ENCODE results near the gene COL6A2.
A peak's percentile ranks its signal among the peaks of the same experiment; 100 is the strongest.
"Not testable (repeated sequence)": the region's sequence is repeated elsewhere in the genome, so short reads cannot be mapped to it uniquely, and the experiment has no call there.

COL6A2 gene

GRCh38 chr21:46138383-46138970, 40.6 kb downstream of the COL6A2 start:
- peaks cover 0 to 6% (median 0%) of the 10 kb centered on the region in 11 experiments; a peak in 3 of 22 replicates for H3K27me3 ChIP-seq
- no peak for TF ChIP-seq Cebpa-rat (IDR thresholded peaks at IDR 0.05)
- no peak overlapping the region for H3K4me2 ChIP-seq
- H3K4me1 ChIP-seq, result peaks cover 0 to 26% (median 19%) of the 10 kb centered on the region in 10 experiments; a peak in 16 of 20 replicates
- H3K4me3 ChIP-seq, result no peak overlapping the region
- peaks cover 0 to 11% (median 8%) of the 10 kb centered on the region in 11 experiments; a peak in 16 of 22 replicates for H3K9me3 ChIP-seq (replicated peaks in 1 of 11)
- no peak overlapping the region for H3K27ac ChIP-seq
- H4K20me1 ChIP-seq, result peaks cover 0 to 5% (median 0%) of the 10 kb centered on the region in 11 experiments; a peak in 2 of 22 replicates
- no peaks in the 10 kb centered on the region for H3K36me3 ChIP-seq
- H3K9ac ChIP-seq, result no peak overlapping the region

GRCh38 chr21:46139686-46140085, 41.8 kb downstream of the COL6A2 start:
- H3K36me3 ChIP-seq, result no peaks in the 10 kb centered on the region
- no peak overlapping the region for H3K9ac ChIP-seq
- peaks cover 0 to 5% (median 0%) of the 10 kb centered on the region in 11 experiments; a peak in 2 of 22 replicates for H4K20me1 ChIP-seq
- no peak overlapping the region for H3K4me2 ChIP-seq
- no peak overlapping the region for H3K27ac ChIP-seq
- peaks cover 0 to 6% (median 0%) of the 10 kb centered on the region in 11 experiments; a peak in 3 of 22 replicates for H3K27me3 ChIP-seq
- H3K9me3 ChIP-seq (replicated peaks in 1 of 11), result peaks cover 0 to 11% (median 8%) of the 10 kb centered on the region in 11 experiments; a peak in 16 of 22 replicates
- H3K4me3 ChIP-seq, result no peak overlapping the region
- peaks cover 3 to 33% (median 25%) of the 10 kb centered on the region in 10 experiments; a peak in 19 of 20 replicates for H3K4me1 ChIP-seq
- no peak for TF ChIP-seq Cebpa-rat (IDR thresholded peaks at IDR 0.05)

GRCh38 chr21:46140352-46141003, 42.6 kb downstream of the COL6A2 start:
- not testable (repeated sequence) for H3K9ac ChIP-seq, H3K27ac ChIP-seq, H3K4me3 ChIP-seq, H3K27me3 ChIP-seq, H3K36me3 ChIP-seq, H4K20me1 ChIP-seq
- H3K9me3 ChIP-seq (replicated peaks in 1 of 11), result peaks cover 0 to 11% (median 8%) of the 10 kb centered on the region in 11 experiments; a peak in 16 of 22 replicates
- H3K4me2 ChIP-seq, result peak overlapping the region in 7 of 11 experiments; percentile 32 to 77 (median 69); a peak in 7 of 22 replicates
- H3K4me1 ChIP-seq, result peaks cover 3 to 36% (median 31%) of the 10 kb centered on the region in 10 experiments; a peak in 19 of 20 replicates

DNA sequence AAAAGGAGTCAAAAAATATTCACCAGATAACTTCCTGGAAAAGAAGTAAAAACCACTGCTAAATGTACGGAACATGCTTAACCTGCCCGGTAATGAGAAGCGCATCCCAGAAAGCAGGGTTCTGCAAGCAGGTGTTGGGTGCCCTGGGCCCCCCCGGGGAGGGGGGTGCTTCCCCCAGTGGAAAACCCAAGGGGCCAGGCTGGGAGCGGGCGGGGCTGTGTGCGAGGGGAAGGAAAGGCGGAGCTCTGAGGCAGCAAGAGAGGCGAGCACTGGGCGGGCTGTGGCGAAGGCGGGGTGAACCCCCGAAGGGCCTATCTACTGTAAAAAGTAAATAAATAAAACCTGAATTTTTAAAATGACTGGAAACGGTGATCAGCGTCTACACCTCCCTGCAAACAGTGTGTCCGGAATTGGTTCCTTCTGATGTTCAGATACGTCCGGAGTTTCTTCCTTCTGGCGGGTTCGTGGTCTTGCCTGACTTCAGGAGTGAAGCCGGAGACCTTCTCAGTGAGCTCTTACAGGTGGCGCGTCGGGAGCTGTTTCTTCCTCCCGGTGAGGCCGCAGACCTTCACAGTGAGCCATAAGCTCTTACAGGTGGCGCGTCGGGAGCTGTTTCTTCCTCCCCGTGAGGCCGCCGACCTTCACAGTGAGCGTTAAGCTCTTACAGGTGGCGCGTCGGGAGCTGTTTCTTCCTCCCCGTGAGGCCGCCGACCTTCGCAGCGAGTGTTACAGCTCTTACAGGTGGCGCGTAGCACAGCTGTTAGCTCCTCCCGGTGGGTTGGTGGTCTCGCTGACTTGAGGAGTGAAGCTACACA, 44.1 kb downstream of the COL6A2 start:
- Histone ChIP-seq H3K4me2 (peak overlapping the region; percentile 41 to 77 (median 66)), H3K27ac (no peak overlapping the region), H3K9ac (peak overlapping the region in 1 of 11 experiments; percentile 0; a peak in 1 of 22 replicates), H3K27me3 (peaks cover 0 to 6% (median 0%) of the 10 kb centered on the region in 11 experiments; a peak in 3 of 22 replicates), H3K36me3 (no peaks in the 10 kb centered on the region), H4K20me1 (no peaks in the 10 kb centered on the region; a peak in 2 of 22 replicates), H3K9me3 (replicated peaks in 1 of 11) (peaks cover 0 to 11% (median 8%) of the 10 kb centered on the region in 11 experiments; a peak in 16 of 22 replicates), H3K4me1 (peaks cover 3 to 49% (median 44%) of the 10 kb centered on the region in 10 experiments; a peak in 19 of 20 replicates), H3K4me3 (peak overlapping the region in 1 of 10 experiments; percentile 38; a peak in 1 of 20 replicates)
- no peak for TF ChIP-seq Cebpa-rat (IDR thresholded peaks at IDR 0.05)

DNA sequence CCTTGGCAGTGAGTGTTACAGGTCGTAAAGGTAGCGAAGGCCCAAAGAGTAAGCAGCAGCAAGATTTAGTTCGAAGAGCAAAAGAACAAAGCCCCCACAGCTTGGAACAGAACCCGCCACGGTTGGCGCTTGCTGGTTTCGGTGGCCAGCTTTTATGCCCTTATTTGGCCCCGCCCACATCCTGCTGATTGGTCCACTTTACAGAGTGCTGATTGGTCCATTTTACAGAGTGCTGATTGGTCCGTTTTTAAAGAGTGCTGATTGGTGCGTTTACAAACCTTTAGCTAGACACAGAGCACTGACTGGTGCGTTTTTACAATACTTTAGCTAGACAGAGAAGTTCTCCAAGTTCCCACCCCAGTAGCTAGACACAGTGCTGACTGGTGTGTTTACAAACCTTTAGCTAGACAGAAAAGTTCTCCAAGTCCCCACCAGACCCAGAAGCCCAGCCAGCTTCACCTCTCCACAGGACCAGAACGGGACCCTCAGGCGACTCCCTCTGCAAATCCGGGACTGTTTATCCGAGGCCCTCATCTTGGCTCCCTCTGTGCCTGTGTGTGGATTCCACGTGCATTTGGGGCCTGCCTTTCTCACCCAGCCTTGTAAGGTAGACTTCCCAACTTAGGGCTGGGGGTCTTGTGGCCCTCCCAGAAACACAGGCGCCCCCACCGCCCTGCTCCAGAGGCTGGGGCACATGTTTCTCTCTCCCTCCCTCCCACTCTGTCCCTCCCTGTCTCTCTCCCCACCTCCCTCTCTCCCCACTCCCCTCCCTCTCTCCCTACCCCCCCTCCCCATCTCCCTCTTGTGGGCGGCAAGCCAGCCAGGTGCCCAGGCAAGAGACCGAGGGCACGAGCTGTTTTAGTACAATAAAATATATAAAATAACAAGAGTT, 44.9 kb downstream of the COL6A2 start:
- H3K4me2 ChIP-seq, result peak overlapping the region in 5 of 11 experiments; percentile 51 to 73 (median 69); a peak in 6 of 22 replicates

DNA sequence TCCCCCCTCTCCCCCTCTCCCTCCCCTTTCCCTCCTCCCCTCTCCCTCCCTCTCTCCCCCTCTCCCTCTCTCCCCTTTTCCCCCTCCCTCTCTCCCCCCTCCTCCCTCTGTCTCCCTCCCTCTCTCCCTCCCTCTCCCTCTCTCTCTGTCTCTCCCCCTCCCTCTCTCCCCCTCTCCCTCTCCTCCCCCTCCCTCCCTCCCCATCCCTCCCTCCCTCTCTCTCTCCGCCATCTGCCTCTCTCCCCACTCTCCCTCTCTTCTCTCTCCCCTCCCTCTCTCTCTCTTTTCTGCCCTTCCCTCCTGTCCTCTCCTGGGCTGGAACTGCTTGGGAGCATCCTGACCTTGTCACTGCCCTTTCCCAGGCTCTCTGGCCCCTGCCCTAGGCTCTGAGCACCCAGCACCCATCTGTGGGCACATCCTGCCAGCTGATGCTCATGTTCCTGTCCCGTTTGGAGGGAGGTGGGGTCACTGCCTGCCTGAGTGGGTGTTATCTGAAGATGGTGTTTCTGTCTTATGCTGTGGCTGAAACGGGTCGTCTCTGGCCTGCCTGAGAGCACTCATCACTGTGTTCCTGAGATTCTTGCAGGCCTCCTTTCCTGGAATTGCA, 46.7 kb downstream of the COL6A2 start:
- no peak for TF ChIP-seq Cebpa-rat (IDR thresholded peaks at IDR 0.05)
- peaks cover 0 to 11% (median 8%) of the 10 kb centered on the region in 11 experiments; a peak in 16 of 22 replicates for H3K9me3 ChIP-seq (replicated peaks in 1 of 11)
- H3K4me2 ChIP-seq, result peak overlapping the region in 7 of 11 experiments; percentile 0 to 32 (median 17); a peak in 6 of 22 replicates
- H3K27me3 ChIP-seq, result peaks cover 0 to 6% (median 0%) of the 10 kb centered on the region in 11 experiments; a peak in 3 of 22 replicates
- no peaks in the 10 kb centered on the region; a peak in 1 of 22 replicates for H4K20me1 ChIP-seq
- no peak overlapping the region for H3K4me3 ChIP-seq
- no peaks in the 10 kb centered on the region for H3K36me3 ChIP-seq
- H3K4me1 ChIP-seq, result peaks cover 3 to 53% (median 47%) of the 10 kb centered on the region in 10 experiments; a peak in 19 of 20 replicates
- 0 out of 22 replicates have a peak overlapping the region, but pooled peaks of 1 of the 11 experiments have one; percentile 14 for H3K9ac ChIP-seq
- no peak overlapping the region; a peak in 1 of 22 replicates for H3K27ac ChIP-seq

More for the DNA sequence above, 44.9 kb downstream of the COL6A2 start:
- Histone ChIP-seq H3K27me3 (peaks cover 0 to 6% (median 0%) of the 10 kb centered on the region in 11 experiments; a peak in 3 of 22 replicates), H3K9me3 (replicated peaks in 1 of 11) (peaks cover 0 to 11% (median 8%) of the 10 kb centered on the region in 11 experiments; a peak in 16 of 22 replicates), H3K9ac (no peak overlapping the region), H3K4me3 (no peak overlapping the region), H3K36me3 (no peaks in the 10 kb centered on the region), H3K4me1 (peaks cover 3 to 53% (median 47%) of the 10 kb centered on the region in 10 experiments; a peak in 19 of 20 replicates), H3K27ac (no peak overlapping the region), H4K20me1 (no peaks in the 10 kb centered on the region; a peak in 1 of 22 replicates)
- TF ChIP-seq Cebpa-rat (IDR thresholded peaks at IDR 0.05), result no peak

DNA sequence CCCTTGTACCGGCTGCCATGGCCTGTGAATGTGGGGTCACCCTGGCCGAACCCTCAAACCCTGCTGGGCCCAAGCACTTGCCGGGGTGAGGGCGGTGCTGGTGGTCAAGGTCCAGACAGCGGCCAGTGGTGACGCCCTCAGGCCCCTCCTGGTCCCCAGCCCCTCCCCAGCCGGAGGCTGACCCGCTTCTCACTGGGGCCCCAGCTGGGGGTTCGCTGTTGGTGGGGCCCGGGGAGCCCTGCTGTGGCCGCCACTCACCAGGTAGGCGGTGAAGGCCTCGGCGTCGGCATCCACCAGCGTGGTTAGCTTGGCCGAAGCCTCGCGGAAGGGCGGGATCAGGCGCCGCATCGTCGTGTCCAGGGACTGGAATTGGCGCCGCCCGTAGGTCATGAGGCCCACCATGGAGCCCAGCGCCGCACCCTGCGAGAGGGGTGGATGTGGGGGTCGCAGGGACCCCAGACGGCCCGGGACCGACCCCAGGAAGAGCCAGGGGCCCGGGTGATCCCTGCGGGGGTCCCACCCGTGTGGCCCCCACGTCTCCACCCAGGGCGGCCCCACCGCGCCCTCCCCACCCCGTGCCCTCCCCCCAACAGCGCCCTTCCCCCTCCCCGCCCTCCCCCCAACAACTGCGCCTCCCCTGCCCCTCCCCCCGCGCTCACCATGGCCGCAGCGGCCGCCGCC, 47.4 kb downstream of the COL6A2 start:
- no peaks in the 10 kb centered on the region for H3K36me3 ChIP-seq
- 0 out of 22 replicates have a peak overlapping the region, but pooled peaks of 1 of the 11 experiments have one; percentile 14 for H3K9ac ChIP-seq
- H3K4me1 ChIP-seq, result peaks cover 3 to 53% (median 47%) of the 10 kb centered on the region in 10 experiments; a peak in 19 of 20 replicates
- H3K9me3 ChIP-seq (replicated peaks in 1 of 11), result peaks cover 0 to 11% (median 8%) of the 10 kb centered on the region in 11 experiments; a peak in 16 of 22 replicates
- no peak overlapping the region for H3K4me3 ChIP-seq
- no peaks in the 10 kb centered on the region; a peak in 1 of 22 replicates for H4K20me1 ChIP-seq
- H3K27me3 ChIP-seq, result peaks cover 0 to 4% (median 0%) of the 10 kb centered on the region in 11 experiments; a peak in 3 of 22 replicates
- no peak overlapping the region; a peak in 1 of 22 replicates for H3K27ac ChIP-seq
- H3K4me2 ChIP-seq, result peak overlapping the region in 7 of 11 experiments; percentile 0 to 32 (median 17); a peak in 6 of 22 replicates
- no peak for TF ChIP-seq Cebpa-rat (IDR thresholded peaks at IDR 0.05)

Data from BLaER1 treated with 17β-estradiol and CSF1 and Interleukin-3, amounts not matched to agents 10 nM and 100 nM (cell line).